Measurements from ENCODE around the gene ADAMTS17.
"Not testable (repeated sequence)": the region's sequence is repeated elsewhere in the genome, so short reads cannot be mapped to it uniquely, and the experiment has no call there.

The ADAMTS17 gene

GRCh38 chr15:100107606-100108225 lies 234.1 kb downstream of the ADAMTS17 start:
- no peak for DNase-seq (ENCODE audit: low spot score)

DNA sequence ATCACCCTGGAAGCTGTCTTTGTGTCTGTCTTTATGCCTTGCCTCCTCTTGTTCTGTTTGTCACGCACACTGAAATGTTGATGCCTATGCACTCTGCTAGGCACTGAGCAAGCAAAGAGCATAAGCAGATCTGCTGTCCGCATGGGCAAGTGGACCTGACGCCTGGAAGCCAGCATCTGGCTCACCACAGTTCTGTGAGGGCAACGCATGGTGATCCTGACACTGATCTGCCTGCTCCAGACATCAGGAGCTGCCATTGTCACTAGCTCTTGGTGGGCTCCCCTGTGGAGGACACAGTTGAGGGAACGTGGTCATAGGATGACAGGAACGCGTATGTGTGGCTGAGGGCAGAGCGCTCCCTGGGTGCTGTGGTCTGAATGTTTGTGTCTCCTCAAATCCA lies 234.6 kb downstream of the ADAMTS17 start:
- no peak for DNase-seq (ENCODE audit: low spot score)

DNA sequence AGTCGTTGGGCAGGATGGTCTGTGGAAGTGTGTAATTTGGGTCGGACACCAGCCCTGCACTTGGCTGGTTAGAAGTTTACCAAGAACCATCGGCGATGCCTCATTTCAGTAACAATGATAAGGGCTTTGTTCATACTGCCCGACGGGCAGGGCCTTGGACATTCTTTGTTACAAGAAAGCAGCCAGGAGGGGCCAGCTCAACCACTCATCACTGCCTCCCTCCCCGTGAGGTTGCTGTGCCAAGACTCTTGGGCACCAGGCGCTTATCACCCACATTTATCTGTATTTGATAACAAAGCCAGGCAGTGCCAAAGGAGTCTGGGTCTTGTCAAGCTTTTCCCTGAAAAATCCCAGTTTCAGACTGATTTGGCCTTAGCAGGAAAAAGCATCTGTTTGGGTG lies 235.0 kb downstream of the ADAMTS17 start:
- no peak for DNase-seq (ENCODE audit: low spot score)

DNA sequence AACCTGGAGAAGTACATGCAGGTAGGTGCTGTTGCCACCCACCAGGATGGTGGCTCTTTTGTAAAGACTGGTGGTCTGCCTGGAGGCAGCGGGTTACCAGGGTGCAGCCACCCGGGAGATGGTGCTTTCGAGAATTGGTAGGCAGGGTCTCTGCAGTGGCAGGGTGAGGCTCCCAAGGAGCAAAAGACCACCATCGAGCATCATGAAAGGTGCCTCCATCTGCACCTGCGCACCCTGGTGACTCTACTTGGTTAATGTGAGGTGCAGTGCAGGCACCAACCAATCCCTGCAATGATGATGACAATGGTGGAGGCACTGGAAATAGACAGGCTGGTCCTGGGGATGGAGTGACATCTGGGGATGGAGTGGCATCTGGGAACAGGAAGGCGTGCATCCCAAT lies 236.7 kb downstream of the ADAMTS17 start:
- no peak for DNase-seq (ENCODE audit: low spot score)

GRCh38 chr15:100104245-100104644 lies 237.5 kb downstream of the ADAMTS17 start:
- no peak for DNase-seq (ENCODE audit: low spot score)

GRCh38 chr15:100103828-100104227 lies 237.9 kb downstream of the ADAMTS17 start:
- DNase-seq (ENCODE audit: low spot score), result no peak

DNA sequence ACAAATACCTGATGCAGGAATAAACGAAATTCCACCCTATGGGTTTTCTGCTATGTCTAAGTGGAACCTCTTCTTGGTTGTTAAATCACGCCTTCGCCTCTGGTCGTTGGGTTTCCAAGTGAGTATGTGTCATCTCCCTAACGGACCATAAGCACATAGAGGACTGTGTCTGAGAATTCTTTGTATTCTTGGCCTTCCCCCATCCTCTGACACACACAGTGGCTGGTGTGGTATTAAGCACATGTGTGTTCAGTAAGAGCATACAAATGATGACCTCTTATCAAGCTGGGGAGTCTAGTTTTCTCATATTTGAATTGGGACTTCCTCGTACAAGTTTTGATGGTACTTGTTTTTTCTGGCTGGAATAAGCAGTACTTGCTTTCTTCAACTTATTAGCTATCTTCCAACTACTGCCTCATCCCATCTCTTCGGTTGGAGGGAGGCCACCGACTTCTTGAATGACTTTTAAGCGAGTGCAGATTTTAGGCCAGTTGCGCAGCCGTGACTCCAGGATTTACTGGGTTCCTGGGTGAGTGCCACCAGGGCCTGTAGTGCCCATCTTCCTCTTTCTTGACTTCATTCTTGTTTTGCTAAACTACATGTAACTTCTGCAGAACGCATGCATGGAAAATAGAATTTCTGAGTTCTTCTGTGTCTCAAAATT lies 240.2 kb downstream of the ADAMTS17 start:
- no peak for DNase-seq (ENCODE audit: low spot score)

DNA sequence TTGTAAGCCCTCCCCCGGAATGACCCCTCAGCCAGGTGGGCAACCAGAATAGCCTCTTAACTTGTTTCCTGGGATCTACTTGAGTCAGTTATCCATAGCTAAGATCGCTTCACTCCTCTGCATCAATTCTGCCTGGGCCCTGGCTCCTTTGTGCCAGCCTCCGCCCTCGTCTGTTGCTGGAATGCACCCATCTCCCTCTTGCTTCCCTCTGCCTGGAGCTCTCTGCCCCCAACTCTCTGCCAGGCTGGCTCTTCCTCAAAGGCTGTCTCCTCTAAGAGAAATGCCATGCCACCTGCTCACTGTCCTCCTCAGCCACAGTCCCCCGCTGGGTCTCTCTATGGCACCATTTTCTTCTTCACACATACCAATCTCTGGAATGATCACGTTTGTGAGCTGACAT lies 240.8 kb downstream of the ADAMTS17 start:
- DNase-seq (ENCODE audit: low spot score), result no peak

GRCh38 chr15:100099976-100100375 lies 241.8 kb downstream of the ADAMTS17 start:
- DNase-seq (ENCODE audit: low spot score), result no peak

DNA sequence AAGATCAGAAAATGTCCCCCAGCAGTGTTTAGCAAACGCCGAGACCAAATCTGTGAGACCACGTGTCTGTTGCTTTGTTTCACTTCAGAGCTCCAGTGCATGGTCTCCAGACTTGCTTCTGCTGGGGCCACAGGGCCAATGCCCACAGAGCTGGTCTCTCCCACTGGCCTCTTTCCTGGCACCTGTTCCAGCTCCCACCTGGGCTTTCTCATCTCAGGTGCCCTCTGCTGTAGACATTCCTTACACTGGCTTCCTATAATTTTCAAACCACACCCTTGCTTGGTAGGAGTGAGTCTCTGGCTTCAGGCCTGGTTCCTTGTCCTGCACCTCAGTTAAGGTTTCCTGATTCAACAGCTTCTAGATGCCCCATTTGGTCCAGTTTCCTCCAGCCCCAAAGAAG lies 243.1 kb downstream of the ADAMTS17 start:
- no peak for DNase-seq (ENCODE audit: low spot score)

DNA sequence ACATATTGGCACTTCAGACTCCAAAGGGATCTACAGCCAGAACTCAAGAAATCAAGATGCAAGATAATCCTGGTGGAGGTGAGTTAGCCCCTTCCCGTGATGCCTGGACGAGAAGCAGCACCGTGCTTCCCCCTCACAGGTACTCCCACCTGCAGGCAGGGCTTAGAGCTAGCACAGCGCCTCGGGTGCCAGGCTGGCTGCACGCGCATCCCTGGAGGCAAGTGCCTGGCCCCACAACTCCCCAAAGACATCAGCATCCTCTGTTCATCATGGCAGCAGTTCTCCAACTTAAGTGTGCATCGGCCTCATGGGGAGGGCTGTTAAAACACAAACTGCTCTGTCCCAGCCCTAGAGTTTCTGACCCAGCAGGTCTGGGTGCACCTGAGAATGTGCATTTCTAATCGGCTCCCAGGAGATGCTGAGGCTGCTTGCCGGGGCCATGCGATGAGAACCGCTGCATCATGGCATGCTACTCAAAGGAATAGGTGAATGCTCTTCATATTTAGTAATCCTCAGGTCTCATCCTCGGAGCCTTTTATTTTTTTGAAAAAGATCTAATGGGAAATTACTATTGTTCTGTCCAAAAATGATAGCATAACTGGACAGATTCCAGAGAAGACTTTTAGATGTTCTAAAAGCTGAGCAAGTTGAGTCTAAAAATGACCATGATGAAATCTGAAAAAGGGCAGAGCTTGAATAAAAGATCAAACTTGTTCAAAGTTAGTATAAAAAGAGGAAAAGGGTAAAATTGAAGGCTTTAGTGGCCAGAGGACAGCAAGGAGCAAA lies 244.2 kb downstream of the ADAMTS17 start:
- no peak for DNase-seq (ENCODE audit: low spot score)

DNA sequence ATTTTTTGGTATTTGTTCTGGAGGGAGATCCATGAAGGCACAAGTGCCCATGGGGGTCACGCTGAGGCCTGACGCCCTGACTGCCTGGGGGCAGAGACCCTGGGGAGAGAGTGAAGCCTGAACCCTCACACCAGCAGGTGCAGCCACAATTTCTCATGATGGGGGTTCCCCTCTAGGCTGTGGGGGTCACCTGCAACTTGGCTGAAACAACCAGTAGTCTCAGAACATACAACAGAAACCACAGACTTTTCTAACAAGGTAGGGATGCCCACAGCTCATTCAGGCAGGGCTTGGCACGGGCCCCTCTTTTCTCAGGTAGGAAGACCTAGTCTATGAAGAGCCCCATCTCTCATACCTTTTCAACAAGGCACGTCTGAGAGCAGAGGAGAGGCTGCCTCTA lies 245.1 kb downstream of the ADAMTS17 start:
- DNase-seq (ENCODE audit: low spot score), result no peak

- no peak for DNase-seq (ENCODE audit: low spot score)
Observed at GRCh38 chr15:100096248-100096600, 245.6 kb downstream of the ADAMTS17 start.

DNA sequence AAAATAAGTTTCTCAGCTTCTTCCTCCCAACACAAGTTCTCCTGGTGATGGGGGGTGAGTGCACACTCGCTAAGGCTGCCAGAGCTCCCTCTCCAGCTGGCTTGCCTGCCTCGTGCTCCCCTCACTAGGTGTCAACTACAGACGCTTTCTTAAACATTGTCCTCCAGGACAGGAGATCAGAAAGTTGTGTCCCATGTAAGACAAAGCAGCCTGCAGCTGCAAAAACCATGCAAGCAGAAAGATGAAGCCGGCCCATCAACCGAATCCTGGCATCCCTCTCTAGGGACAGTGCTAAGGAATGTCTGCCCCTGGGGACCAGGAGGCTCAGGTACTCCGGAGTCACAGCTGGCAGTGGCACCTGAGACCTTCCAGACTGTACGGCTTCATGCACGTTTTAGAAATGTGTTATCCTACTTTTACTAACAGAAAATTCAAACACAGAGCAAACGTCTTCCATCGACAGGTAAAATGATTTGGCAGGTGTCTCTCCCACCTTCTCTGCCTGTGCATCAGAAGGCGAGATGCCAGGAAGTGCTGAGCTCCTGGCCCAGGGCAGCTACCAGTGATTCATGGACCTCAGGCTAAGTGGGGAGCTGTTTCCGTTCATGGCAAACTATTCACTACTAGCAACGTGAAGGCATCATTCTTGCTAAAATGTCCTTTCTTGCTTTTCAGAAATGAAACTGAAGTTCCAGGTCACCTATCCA lies 246.1 kb downstream of the ADAMTS17 start:
- no peak for DNase-seq (ENCODE audit: low spot score)

- DNase-seq (ENCODE audit: low spot score), result no peak
Observed at GRCh38 chr15:100094127-100094510, 247.7 kb downstream of the ADAMTS17 start.

- no peak for DNase-seq (ENCODE audit: low spot score)
Observed at GRCh38 chr15:100093211-100094126, 248.3 kb downstream of the ADAMTS17 start.

DNA sequence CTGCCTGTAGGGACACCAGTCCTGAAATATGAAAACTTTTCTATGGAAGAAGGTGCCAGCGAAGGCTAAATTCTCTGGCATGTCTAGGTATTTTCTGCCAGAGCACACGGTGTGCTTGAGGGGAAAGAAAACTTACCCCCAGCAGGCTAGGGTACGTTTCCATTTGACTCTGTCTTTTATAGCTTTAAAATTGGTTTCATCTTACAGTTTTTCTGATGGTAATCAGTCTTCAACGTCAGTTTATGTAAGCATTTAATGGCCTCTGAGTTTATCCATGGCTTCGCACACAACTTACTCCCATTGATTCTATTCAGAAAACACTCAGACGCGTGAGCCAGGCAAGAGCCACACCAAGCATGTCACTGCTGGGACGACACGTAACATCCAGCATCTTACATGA lies 249.7 kb downstream of the ADAMTS17 start:
- DNase-seq (ENCODE audit: low spot score), result no peak

GRCh38 chr15:100090411-100090810 lies 251.4 kb downstream of the ADAMTS17 start:
- DNase-seq (ENCODE audit: low spot score), result no peak

GRCh38 chr15:100084042-100084821 lies 257.5 kb downstream of the ADAMTS17 start:
- DNase-seq (ENCODE audit: low spot score), result not testable (repeated sequence)

DNA sequence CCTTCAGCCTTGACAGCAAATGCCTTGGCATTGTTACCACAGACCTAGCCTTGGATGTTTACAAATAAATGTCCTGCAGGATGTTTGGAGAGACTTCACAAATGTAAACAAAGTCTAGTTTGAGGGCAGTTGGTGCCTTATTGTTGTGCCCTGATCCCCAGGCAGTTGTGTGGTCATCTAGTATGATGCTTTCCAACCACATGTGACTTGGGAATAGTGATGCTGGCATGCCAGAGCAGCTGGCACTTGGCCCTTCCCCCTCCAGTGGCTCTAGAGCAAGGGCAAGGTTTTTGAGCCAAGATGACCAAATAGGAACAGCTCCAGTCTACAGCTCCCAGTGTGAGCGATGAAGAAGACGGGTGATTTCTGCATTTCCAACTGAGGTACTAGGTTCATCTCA lies 258.2 kb downstream of the ADAMTS17 start:
- DNase-seq (ENCODE audit: low spot score), result no peak

All from AG08395 (cell line).